Aorta (tissue), 5 donors: ENCODE data around the gene C1QTNF5. TPM values are rescaled to one million over a fixed set of nuclear protein-coding genes. Genes with fewer than 3 reads are reported as not detected.
A peak's percentile ranks its signal among the peaks of the same experiment; 100 is the strongest.

Source experiments
- ATAC-seq: fragments of 200-7000 bp; cut with Tn5 transposase; one replicate; pipeline ENCODE4 v1.9.1; 2022; ENCODE audit warnings: moderate library complexity; ENCODE audit not compliant: low FRiP score
- DNase-seq, 2 donors: peaks; one replicate each; pipeline ENCODE4 v3.0.0-alpha.2; 2020
- H3K27ac ChIP-seq, 2 donors: one replicate each; pipeline ENCODE4 v1.5.1; 2013; ENCODE audit warnings: low read length in 2 of 2, mild to moderate bottlenecking in 2 of 2, moderate library complexity in 2 of 2, control low read depth in 1 of 2, inconsistent platforms in 1 of 2, low read depth in 1 of 2
- H3K27me3 ChIP-seq, 2 donors: one replicate each; pipeline ENCODE4 v1.6.1; 2013; ENCODE audit warnings: control low read depth in 1 of 2, low read length in 1 of 2, mild to moderate bottlenecking in 1 of 2, moderate library complexity in 1 of 2; ENCODE audit not compliant: insufficient read depth in 2 of 2, control insufficient read depth in 1 of 2
- H3K36me3 ChIP-seq, 2 donors: one replicate each; pipeline ENCODE4 v1.6.1; 2013; ENCODE audit warnings: control low read depth in 1 of 2, low read length in 1 of 2, mild to moderate bottlenecking in 1 of 2; ENCODE audit not compliant: insufficient read depth in 2 of 2, control insufficient read depth in 1 of 2
- H3K4me1 ChIP-seq, 2 donors: one replicate each; pipeline ENCODE4 v1.6.1; 2013; ENCODE audit warnings: low read length in 2 of 2, control low read depth in 1 of 2, mild to moderate bottlenecking in 1 of 2, moderate library complexity in 1 of 2; ENCODE audit not compliant: insufficient read depth in 2 of 2, control insufficient read depth in 1 of 2
- H3K4me3 ChIP-seq, 2 donors: one replicate each; pipeline ENCODE4 v1.5.1; 2013; ENCODE audit warnings: low read length in 2 of 2, control low read depth in 1 of 2, mild to moderate bottlenecking in 1 of 2
- H3K9me3 ChIP-seq: one replicate; pipeline ENCODE4 v1.6.1; 2013; ENCODE audit warnings: mild to moderate bottlenecking, low read length; ENCODE audit not compliant: control insufficient read depth
- WGBS, 2 donors: extraction: QIAGEN DNeasy Blood & Tissue Kit; methylation state at CpG; one replicate each; pipeline ENCODE4 v1.1.7; 2013; 5-methylcytosine and 5-hydroxymethylcytosine counted together
- intact Hi-C, 2 donors: fragments of 100-400 bp; cut with DNase I; formaldehyde crosslinking; loops; one replicate each; pipeline versions ENCODE4 v1.14.2 to v1.15.0; 2022
- polyA plus RNA-seq, 2 donors: library from polyadenylated mRNA; stranded (reverse); fragments of 200-250 nt; gene quantifications; one replicate each; pipeline ENCODE4 v1.2.3, GENCODE V29; 2013
- total RNA-seq, 2 donors: library from RNA; stranded (reverse); fragmentation: NEBNext Ultra II Directional; extraction: Animal tissue kit (Norgen Biotek cat#: 25700); gene quantifications; one replicate each; pipeline ENCODE4 v1.2.1, GENCODE V29; 2021
- donor health status: healthy with polysubstance abuse.
- donor health status: Bipolar disorder and iron deficiency.
- donor health status: DM: no; HTN: no; CAD: no.
- donor health status: DM: no; HTN: no; CAD: no.
- donor health status: DM: yes; HTN: yes; CAD: no.

The C1QTNF5 gene
- total and polyA plus RNA-seq, 4 donors = 19.1 to 88.2 (median 32.4) TPM

- DNase-seq = no peak
- H3K27ac ChIP-seq = no peak overlapping the region
- intact Hi-C loops = loop anchor here (5.0 kb wide), 2 partner anchors 117 to 127 kb away; partner anchors contain the start of gene CBL (in 1 of the 2)
Measured at GRCh38 chr11:119324189-119324588, 16.5 kb downstream of the C1QTNF5 start.

DNA sequence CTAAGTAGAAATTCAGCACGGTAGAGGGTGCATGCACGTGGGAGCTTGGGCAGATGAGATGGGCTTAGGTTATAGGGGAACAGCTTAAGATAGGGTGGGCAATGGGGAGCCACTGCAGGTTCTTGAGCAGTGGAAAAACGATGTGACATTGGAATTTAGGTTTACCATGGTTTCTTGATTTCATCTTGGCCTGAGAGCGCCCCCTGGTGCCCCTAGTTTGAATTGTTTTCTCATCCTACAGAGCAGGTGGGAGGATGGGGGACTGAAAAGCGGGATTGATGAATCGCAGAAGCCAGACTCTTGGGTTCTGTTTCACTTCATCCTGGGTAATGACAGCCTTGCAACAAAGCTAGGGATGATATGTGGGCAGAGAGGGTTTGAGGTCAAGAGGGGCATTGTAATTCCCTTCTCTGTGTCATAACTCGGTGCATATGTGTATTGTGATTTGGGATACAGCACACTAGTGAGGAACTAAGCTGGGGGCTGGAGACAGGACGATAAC, 17.1 kb downstream of the C1QTNF5 start:
- intact Hi-C loops = loop anchor here (2.0 to 5.0 kb wide), 3 partner anchors 39 to 126 kb away; partner anchors contain the start of gene CBL (in 1 of the 2)

More at GRCh38 chr11:119324189-119324588, 16.5 kb downstream of the C1QTNF5 start:
- Histone ChIP-seq H3K9me3 (no peaks in the 10 kb centered on the region), H3K27me3 (no peaks in the 10 kb centered on the region), H3K4me3 (no peak overlapping the region), H3K4me1 (no peaks in the 10 kb centered on the region), H3K36me3 (no peaks in the 10 kb centered on the region)
- no peak for ATAC-seq
- WGBS, 2 donors = 65 to 71% methylated on average over 4 of the region's 4 CpGs

GRCh38 chr11:119322921-119323531, 17.7 kb downstream of the C1QTNF5 start:
- Histone ChIP-seq H3K36me3 (no peaks in the 10 kb centered on the region), H3K4me1 (no peaks in the 10 kb centered on the region), H3K27ac (no peak overlapping the region), H3K9me3 (no peaks in the 10 kb centered on the region), H3K27me3 (no peaks in the 10 kb centered on the region), H3K4me3 (no peak overlapping the region)
- DNase-seq (no peak), ATAC-seq (no peak)
- 78 to 81% methylated on average over 18 to 20 of the region's 20 CpGs for WGBS, 2 donors
- intact Hi-C loops = loop anchor here (2.0 to 5.0 kb wide), 3 partner anchors 38 to 126 kb away; partner anchors contain the start of gene CBL (in 1 of the 2)

More for the DNA sequence above, 17.1 kb downstream of the C1QTNF5 start:
- Histone ChIP-seq H3K4me3 (no peak overlapping the region), H3K27me3 (no peaks in the 10 kb centered on the region), H3K4me1 (no peaks in the 10 kb centered on the region), H3K36me3 (no peaks in the 10 kb centered on the region), H3K27ac (no peak overlapping the region), H3K9me3 (no peaks in the 10 kb centered on the region)
- ATAC-seq (no peak), DNase-seq (peak; percentile 75 to 90)
- WGBS, 2 donors = 13 to 15% methylated on average over 8 of the region's 8 CpGs

DNA sequence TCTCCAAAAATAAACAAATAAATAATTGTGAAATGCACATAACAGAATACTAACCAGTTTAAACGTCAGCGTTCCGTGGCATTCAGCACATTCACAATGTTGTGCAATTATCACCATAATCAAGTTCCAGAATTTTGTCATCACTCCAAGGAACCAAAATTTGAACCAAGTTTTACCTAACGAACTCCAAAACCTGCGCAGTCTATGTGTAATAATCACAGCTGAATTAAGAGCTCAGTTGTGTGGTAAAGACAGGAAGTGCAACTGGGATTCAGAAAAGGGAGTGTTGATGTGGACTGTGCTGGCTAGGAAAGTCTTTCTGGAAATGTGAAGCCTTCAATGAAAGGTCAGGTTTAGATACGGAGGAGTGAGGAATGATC, 18.3 kb downstream of the C1QTNF5 start:
- H3K4me1 ChIP-seq = no peaks in the 10 kb centered on the region
- intact Hi-C loops = loop anchor here (2.0 to 5.0 kb wide), 3 partner anchors 38 to 125 kb away; partner anchors contain the start of gene CBL (in 1 of the 2)
- H3K27me3 ChIP-seq = no peaks in the 10 kb centered on the region
- H3K36me3 ChIP-seq = no peaks in the 10 kb centered on the region
- H3K27ac ChIP-seq = no peak overlapping the region
- ATAC-seq (no peak), DNase-seq (no peak)
- 70 to 73% methylated on average over 6 of the region's 6 CpGs for WGBS, 2 donors
- H3K4me3 ChIP-seq = no peak overlapping the region
- no peaks in the 10 kb centered on the region for H3K9me3 ChIP-seq

GRCh38 chr11:119320776-119321524, 19.7 kb downstream of the C1QTNF5 start:
- no peaks in the 10 kb centered on the region for H3K27me3 ChIP-seq
- H3K4me1 ChIP-seq = no peaks in the 10 kb centered on the region
- WGBS, 2 donors = 1% methylated on average over 56 to 60 of the region's 60 CpGs
- intact Hi-C loops = loop anchor here (5.0 kb wide), 2 partner anchors 114 to 124 kb away; partner anchors contain the start of gene CBL (in 1 of the 2)
- peak; percentile 74 for ATAC-seq
- no peaks in the 10 kb centered on the region for H3K36me3 ChIP-seq
- peak overlapping the region; percentile 79 to 97 for H3K27ac ChIP-seq
- H3K4me3 ChIP-seq = peak overlapping the region; percentile 16 to 35
- peak; percentile 80 to 92 for DNase-seq
- no peaks in the 10 kb centered on the region for H3K9me3 ChIP-seq

DNA sequence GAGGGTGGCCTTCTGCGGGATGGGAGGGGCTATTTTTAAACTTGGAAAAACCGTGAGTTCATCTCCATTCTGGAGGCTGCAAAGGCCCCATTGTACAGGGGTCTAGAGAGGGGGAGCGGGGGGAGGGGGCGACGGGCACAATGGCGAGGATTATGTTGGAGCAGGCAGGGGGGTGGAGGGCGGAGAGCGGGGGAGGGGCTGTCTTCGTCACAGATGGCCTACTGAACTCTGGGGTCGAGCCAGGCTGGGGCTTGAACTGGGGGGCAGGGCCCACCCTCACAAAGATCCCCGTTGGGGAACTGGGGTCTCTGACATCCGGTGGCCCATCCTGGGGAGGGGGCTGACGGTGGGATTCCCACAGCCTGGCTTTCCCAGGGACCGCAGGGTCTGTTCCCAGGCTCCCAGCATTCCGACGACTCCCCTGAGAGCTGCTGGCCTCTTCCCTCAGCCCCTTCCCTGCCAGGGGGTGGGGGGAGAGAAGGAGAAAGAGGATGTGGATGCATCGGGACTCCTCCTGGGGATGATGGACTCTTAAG, 20.4 kb downstream of the C1QTNF5 start:
- ATAC-seq = no peak
- intact Hi-C loops = loop anchor here (5.0 kb wide), 2 partner anchors 113 to 123 kb away; partner anchors contain the start of gene CBL (in 1 of the 2)

DNA sequence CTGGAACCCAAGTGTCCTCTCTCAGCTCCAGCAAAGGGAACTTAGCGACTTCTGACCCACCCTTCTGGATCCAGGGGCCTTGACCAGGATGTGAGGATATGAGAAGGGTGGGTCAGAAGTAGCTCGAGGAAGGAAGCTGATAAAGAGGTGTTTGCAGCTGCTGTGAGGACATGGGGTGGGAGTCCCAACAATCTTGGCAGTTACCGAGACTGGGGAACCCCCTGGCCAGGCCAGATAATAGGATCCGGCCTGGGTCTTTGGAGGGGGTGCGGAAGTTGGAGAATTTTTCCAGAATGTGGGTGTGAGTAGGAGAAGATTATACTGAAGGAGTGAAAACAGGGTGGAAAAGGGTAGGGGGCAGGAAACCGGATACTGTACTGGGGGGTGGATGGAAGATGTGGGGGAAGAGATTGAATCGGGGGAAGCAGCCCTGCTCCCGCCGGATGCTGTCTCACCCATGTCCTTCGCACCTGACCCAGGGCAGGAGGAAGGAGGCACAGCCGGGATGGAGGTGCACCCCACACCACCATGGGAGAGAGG, 20.9 kb downstream of the C1QTNF5 start:
- peak overlapping the region; percentile 63 to 97 for H3K27ac ChIP-seq
- H3K27me3 ChIP-seq = no peaks in the 10 kb centered on the region
- ATAC-seq (no peak), DNase-seq (no peak)
- H3K36me3 ChIP-seq = peaks cover 0 to 1% of the 10 kb centered on the region in 2 donors
- no peak overlapping the region for H3K4me3 ChIP-seq
- H3K9me3 ChIP-seq = no peaks in the 10 kb centered on the region
- intact Hi-C loops = loop anchor here (5.0 kb wide), 2 partner anchors 112 to 122 kb away; partner anchors contain the start of gene CBL (in 1 of the 2)
- no peaks in the 10 kb centered on the region for H3K4me1 ChIP-seq
- WGBS, 2 donors = 48 to 58% methylated on average over 11 of the region's 11 CpGs

More for the DNA sequence above, 20.4 kb downstream of the C1QTNF5 start:
- no peaks in the 10 kb centered on the region for H3K27me3 ChIP-seq
- no peaks in the 10 kb centered on the region for H3K36me3 ChIP-seq
- H3K4me3 ChIP-seq = peak overlapping the region; percentile 16 to 35
- 10 to 15% methylated on average over 17 of the region's 17 CpGs for WGBS, 2 donors
- H3K27ac ChIP-seq = peak overlapping the region; percentile 79 to 97
- no peaks in the 10 kb centered on the region for H3K9me3 ChIP-seq
- no peak for DNase-seq
- H3K4me1 ChIP-seq = no peaks in the 10 kb centered on the region

- no peaks in the 10 kb centered on the region for H3K4me1 ChIP-seq
Measured at GRCh38 chr11:119319136-119319699, 21.5 kb downstream of the C1QTNF5 start.

More at GRCh38 chr11:119319136-119319699, 21.5 kb downstream of the C1QTNF5 start:
- no peak overlapping the region for H3K4me3 ChIP-seq
- H3K27me3 ChIP-seq = no peaks in the 10 kb centered on the region
- H3K27ac ChIP-seq = peak overlapping the region; percentile 63 to 97
- no peaks in the 10 kb centered on the region for H3K9me3 ChIP-seq
- WGBS, 2 donors = 38 to 49% methylated on average over 8 of the region's 8 CpGs
- intact Hi-C loops = no loop called here
- H3K36me3 ChIP-seq = peaks cover 0 to 5% of the 10 kb centered on the region in 2 donors
- DNase-seq (no peak), ATAC-seq (no peak)
